Astrocyte of the spinal cord (primary cell): Measurements from ENCODE around the gene FARP1.

Experiments
- DNase-seq: peaks from one replicate; pipeline ENCODE4 v3.0.0; 2011; ENCODE audit warnings: low read depth, low spot score
- H3K4me3 ChIP-seq: 2 replicates; pipeline ENCODE4 v1.5.1; 2011; ENCODE audit warnings: low read depth, mild to moderate bottlenecking, low read length, moderate library complexity
- in situ Hi-C: cut with HindIII; loops from 2 replicates; pipeline ENCODE4 v1.10.0; 2017; ENCODE audit warnings: low sequenced_read_pairs
- TF ChIP-seq, protein P1 (sequence below): IDR thresholded peaks from 2 replicates; pipeline ENCODE4 v1.5.1; 2012; ENCODE audit warnings: low read depth, mild to moderate bottlenecking, low read length, inconsistent platforms

The FARP1 gene

DNA sequence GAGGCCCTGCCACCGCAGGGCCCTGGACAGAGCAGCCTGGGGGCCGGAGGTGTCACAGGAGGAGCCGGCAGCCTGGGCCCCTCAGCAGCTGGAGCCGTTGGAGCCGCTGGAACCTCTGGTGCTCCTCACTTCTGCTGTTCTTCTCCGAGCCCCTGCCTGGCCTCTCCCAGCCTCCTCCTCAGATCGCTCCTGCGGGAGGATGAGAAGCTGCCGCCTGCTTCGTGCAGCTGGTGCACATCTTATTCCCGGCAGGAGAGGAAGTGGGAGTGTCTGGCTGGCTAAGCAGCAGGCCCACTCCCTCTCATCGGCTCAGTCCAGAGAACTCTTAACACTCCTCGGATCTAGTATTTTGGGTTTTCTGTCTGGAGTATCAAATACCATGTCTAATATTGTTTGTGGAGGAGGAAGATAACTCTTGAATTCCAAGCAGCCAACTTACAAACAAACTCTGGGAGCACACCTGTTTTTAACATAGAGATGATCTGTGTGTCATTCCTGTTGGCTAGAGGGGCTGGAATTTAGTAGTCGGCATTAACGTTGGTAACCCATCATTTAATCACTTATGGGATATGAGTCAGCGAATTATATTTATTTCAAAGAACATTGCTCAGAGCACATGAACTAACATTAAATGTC lies 71.2 kb downstream of the FARP1 start:
- in situ Hi-C loops, result no loop called here
- peak; percentile 62 for DNase-seq
- TF ChIP-seq, protein P1, sequence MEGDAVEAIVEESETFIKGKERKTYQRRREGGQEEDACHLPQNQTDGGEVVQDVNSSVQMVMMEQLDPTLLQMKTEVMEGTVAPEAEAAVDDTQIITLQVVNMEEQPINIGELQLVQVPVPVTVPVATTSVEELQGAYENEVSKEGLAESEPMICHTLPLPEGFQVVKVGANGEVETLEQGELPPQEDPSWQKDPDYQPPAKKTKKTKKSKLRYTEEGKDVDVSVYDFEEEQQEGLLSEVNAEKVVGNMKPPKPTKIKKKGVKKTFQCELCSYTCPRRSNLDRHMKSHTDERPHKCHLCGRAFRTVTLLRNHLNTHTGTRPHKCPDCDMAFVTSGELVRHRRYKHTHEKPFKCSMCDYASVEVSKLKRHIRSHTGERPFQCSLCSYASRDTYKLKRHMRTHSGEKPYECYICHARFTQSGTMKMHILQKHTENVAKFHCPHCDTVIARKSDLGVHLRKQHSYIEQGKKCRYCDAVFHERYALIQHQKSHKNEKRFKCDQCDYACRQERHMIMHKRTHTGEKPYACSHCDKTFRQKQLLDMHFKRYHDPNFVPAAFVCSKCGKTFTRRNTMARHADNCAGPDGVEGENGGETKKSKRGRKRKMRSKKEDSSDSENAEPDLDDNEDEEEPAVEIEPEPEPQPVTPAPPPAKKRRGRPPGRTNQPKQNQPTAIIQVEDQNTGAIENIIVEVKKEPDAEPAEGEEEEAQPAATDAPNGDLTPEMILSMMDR, result no peak
- H3K4me3 ChIP-seq, result no peak overlapping the region

DNA sequence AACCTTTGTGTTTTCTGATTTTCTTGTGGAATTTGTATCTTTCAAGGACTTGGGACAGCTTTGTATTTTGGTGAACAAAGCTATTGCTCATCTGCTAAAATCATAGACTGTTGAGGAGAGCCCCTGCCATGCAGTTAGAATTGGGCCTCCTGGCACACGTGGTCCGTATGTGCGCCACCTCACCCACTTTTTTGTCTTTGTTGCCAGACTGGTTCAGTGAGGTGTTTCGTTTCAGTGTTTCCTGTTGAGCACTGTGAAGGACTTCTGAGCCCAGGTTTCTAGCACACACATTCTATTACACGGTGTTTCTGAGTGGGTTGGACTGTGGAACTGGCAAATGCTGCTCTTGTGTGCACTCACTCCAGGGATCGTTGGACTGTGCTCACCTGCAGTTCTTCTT lies 71.8 kb downstream of the FARP1 start:
- TF ChIP-seq, protein P1, result no peak
- in situ Hi-C loops, result no loop called here
- no peak for DNase-seq
- no peak overlapping the region for H3K4me3 ChIP-seq

DNA sequence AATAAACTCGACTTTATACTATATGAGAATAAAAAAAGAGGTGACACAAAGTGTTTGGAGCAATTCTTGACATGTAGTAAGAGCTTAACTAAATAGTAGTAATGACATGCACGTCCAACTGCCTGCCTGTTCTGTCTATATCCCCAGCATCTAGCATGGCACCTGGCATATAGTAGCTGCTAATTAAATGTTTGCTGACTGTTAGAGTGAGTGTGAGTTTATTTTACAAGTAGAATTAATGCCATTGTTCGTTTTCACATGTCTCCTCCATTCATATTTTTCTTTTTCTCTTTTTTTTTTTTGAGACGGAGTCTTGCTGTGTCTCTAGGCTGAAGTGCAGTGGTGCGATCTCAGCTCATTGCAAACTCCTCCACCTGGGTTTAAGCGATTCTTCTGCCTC lies 72.6 kb downstream of the FARP1 start:
- no peak for DNase-seq
- in situ Hi-C loops, result no loop called here
- H3K4me3 ChIP-seq, result no peak overlapping the region
- TF ChIP-seq, protein P1, result no peak

DNA sequence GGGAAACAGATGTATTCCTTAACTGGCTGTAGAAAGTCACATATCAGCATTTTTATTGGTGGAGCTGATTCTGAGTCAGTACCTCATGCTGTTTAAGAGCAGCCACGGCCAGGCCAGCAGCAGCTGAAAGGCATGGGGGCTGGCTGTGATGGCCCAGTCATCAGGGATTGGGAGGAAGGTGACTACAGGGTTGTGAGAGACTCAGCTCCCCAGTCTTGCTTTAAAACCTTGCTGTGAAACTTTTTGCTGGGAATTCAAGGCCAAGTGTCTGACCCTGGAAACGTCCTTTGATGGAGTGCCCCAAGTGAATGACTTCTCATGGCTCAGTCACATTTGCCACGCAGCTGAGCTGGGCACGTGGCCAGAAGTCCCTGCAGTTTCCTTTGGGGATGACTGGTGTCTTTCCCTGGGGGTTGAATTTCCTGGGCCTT lies 73.3 kb downstream of the FARP1 start:
- peak; percentile 94 for DNase-seq
- TF ChIP-seq, protein P1, result no peak
- in situ Hi-C loops, result no loop called here
- no peak overlapping the region for H3K4me3 ChIP-seq

DNA sequence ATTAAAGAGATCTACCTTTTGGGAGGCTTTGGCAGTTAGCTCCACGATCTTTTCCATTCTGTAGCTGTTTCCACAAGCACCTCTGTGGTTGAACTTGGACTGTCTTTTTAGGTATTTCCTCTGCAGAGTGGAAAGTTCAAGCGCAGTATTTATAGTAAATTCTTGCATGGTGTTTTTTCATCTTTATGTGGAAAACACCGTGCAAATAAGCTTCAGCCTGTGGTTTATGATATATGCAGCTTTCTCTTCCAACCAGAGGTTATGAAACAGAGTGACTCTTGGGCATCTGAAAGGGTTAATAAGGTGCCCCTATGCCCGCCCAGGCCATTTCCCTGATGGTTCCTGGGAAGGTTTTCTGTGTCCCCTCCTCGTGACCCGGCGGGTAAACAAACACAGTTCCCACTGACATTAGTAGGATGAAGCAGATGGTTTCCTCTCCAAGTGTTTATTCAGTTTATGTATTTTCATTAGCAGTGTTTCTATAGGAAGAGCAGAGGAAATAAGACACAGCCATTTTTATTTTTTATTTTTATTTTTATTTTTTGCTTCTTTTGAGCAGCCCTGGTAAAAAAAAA lies 73.9 kb downstream of the FARP1 start:
- no peak overlapping the region for H3K4me3 ChIP-seq
- in situ Hi-C loops, result no loop called here
- DNase-seq, result no peak
- TF ChIP-seq, protein P1, result no peak

DNA sequence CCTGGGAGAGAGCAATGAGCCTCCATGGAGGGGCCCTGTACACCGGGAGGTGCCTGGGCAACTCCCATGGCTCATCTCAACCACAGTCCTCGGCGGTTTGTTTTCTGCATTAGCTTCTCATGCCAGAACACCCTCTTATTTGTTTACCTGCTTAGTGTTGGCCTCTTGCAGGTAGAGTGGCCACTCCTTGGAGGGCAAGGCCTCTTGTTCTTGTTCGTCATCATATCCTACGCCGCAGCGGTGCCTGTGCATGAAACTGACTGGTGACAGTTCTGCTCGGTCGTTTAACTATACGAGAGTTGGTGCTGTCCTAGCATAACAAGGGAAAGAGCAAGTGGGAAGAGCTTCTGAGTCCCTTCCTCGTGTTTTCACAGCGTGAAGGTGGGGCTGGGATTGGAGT lies 74.7 kb downstream of the FARP1 start:
- in situ Hi-C loops, result no loop called here
- H3K4me3 ChIP-seq, result no peak overlapping the region
- TF ChIP-seq, protein P1, result no peak
- no peak for DNase-seq

DNA sequence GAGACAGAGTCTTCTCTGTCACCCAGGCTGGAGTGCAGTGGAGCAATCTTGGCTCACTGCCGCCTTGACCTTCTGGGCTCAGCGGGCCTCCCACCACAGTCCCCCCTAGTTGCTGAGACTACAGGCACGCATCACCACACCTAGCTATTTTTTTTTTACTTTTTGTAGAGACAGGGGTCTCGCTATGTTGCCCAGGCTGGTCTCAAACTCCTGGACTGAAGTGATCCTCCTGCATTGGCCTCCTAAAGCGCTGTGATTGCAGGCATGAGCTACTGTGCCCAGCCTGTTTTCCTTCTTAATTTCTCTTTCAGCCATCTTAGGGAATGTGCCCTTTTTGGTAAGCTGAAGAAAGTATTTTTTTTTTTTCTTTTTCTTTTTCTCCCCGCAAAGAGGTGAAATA lies 76.8 kb downstream of the FARP1 start:
- no peak overlapping the region for H3K4me3 ChIP-seq
- in situ Hi-C loops, result no loop called here
- no peak for DNase-seq
- TF ChIP-seq, protein P1, result no peak
